Islet precursor cell (in vitro differentiated cells): ENCODE data around the gene PTPN4.

Experiments
- DNase-seq: peaks from one replicate; pipeline ENCODE4 v3.0.0-alpha.2; 2018

PTPN4 gene

DNA sequence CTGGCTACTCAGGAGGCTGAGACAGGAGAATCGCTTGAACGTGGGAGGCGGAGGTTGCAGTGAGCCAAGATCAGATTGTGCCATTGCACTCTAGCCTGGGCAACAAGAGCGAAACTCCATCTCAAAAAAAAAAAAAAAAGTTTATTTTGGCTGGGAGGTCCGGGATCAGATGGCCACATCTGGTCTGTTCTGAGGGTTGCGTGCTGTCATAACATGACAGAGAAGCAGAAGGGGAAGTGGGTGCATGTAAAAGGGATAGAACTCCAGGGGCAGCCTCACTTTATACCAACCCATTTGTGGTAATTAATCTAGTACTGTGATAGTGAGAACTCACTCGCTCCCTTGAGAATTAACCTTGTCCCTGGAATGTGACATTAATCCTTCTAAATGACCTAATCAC is 101.2 kb downstream of the PTPN4 start:
- no peak for DNase-seq

DNA sequence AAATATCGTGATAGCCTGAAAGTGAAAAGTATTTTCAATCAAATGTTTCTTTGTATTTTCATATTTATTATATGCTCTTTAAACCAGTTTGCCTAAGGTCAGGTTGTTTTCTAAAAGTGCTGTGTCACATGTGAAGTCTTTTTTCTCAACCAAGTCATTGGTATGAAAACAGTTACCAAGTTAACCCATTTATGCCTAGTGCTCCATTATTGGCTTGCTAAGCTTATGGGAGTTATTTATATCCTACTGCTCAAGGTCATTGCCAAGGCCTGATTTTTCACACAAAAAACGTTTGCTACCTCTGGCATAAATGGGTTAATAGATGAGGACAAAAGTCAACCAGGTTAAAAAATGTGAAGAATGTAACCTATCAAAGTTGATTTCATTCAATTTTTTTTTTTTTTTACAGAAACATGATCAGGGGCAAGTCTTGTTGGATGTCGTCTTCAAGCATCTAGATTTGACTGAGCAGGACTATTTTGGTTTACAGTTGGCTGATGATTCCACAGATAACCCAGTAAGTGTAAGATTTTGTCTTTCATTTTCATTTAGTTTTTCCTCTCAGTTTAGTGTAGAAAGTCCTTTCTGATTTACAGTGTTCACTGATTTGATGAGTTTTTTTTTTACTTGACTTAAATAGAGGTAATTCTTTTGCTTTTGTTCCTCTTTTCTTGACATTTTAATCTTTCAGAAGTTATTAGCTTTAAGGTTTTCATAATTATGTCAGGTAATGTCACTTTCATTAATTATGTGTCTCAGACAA is 102.6 kb downstream of the PTPN4 start:
- DNase-seq = no peak

DNA sequence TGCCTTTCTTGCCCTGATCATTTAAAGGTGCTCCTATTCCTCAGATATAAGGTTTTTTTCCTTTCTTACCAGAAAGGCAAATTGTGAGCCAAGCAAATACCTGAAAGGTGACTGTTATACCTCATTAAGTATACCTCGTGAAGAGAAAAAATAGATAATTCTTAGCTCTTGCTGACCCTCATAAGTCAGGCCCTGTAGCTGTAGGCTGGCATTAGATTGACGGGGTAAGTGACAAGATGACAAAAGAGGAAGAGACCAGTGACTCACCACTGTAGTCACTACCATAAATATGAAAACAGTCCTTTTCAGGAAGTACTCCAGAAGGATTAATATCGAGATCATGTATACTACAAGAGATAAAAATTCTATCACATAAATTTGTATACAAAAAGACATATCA is 104.6 kb downstream of the PTPN4 start:
- DNase-seq = no peak

DNA sequence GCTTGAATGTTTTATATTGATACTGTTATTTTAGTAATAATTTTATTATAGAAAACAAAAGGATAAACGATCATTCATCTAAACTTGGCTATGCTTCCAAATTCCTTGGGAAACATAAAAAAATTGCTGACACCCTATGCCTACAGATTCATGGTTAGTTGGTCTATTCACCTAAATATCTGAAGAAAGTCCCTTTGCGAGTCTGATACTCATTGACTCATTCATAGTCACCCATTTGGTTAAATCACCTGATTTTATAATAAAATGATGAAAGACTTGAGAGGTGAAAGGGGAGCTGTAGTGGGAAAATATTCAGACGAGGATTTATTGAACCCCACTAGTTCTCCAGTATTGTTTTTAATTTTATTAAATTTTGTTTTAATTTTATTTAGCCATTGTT is 112.0 kb downstream of the PTPN4 start:
- no peak for DNase-seq

DNA sequence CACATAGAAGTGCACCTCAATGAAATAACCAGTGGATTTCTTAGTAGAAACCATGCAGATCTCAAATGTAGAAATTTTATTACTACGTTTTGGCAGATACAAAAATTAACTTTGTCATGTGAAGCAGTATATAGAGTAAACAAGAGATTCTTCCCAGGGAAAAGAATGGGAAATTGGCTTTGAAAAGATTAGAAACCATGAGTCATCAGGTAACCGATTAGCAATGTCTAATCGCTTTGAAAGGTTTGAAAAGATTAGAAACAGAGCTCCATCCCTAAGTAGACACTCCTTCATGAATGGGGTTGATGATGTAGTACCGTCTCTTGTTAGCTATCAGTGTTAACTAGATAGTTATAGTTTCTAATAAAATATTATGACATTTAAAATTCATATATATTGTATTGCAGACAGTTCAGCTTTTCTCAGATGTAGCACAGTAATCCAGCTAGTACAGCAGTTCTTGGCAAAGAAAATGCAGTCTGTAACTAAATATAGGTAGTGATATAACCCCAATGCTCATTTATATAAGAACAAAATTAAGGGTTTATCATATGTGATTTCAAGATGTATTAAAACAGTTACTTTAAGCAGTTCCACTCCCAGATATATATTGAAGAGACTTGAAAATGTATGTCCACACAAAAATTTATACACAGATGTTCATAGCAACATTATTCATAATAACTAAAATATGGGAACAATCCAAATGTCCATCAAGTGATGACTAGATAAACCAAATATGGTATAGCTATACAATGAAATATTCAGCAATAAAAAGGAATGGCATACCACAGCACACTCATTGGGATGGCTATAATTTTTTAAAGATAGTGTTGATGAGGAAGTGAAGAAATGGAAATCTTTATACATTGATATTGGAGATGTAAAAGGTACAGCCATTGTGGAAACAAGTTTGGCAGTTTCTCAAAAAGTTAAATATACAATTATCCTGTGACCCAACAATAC is 113.9 kb downstream of the PTPN4 start:
- no peak for DNase-seq

DNA sequence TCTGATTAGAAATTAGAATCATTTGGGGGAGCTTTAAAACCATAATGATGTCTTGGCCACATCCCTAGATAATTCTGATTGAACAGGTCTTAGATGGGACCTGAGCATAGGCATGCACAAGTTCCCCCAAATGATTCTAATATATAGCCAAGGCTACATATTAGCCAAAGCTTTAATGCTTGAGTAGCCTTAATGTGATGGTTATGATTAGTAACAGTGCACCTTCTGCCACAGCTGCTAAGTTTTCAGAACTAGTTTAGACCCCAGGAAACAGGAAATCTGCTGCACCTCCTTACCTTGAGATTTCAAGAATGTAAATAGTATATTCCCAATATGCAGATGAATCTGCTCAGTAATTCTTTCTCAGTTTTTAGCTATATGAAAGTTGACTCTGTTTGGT is 119.8 kb downstream of the PTPN4 start:
- DNase-seq = no peak

DNA sequence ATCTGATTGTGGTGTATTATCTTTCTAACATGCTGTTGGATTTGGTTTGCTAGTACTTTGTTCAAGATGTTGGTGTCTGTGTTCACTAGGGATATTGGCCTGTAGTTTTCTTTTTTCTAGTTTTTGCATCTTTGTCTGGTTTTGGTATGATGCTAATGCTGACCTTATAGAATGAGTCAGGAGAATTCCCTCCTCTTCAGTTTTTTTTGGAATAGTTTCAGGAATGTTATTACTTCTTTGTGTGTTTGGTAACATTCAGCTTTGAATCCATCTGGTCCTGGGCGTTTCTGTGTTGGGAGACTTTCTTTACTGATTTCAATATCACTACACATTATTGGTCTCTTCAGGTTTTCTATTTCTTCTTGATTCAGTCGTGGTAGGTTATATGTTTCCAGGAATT is 129.0 kb downstream of the PTPN4 start:
- no peak for DNase-seq

DNA sequence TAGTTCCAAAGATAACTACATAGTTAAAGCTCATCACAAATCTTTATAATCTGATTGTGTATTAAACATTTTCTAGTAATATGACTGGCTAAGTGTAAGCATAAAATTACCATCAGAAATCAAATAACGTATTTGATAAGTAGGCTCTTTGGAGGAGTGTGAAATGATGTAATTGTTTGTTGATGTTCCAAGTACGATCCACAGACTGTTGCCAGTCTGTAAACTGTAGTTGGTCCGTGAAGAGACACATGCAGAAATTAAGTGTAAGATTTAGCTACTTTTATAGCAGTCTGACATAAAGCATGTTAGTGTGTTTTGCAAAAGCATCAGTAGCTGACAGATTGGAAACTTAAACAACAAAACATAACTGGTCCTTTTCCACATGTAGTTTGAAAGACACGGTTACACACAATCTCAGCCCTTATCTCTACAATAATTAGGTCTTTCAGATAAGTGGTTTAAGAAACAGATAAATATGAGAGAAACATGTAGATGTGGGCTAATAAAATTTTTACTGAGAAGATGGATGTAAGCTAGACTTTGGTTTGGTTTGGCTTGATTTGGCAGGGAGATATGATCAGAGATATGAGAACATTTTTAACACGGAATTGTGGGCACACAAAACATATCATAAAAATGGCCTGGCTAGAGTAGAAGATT is 138.1 kb downstream of the PTPN4 start:
- no peak for DNase-seq

DNA sequence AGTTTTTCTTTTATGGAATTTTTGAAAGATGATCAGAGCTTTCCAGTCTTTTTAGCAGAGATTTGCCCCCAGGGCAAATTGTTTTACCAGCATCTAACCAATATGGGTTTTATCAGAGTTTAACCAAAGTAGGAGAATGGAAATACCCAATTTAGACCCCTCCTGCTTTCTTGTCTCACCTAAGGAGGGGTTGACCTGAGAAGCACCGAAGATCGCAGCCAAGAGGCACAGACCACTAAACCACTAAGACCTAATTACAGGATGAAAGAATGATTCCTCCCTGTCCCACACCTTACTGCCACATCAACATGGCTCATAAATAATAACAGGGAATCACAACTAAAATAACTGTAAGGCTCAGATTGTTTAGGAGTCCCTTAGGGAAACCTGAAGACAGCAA is 141.3 kb downstream of the PTPN4 start:
- DNase-seq = no peak

DNA sequence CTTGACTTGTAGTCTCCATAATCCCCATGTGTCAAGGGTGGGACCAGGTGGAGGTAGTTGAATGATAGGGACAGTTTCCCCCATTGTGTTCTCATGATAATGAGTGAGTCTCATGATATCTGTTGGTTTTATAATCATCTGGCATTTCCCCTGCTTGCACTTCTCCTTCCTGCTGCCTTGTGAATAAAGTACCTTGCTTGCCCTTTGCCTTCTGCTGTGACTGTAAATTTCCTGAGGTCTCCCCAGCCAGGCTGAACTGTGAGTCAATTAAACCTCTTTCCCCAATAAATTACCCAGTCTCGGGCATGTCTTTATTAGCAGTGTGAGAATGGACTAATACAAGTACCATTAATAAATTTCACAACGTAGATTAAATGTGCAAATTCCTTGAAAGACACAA is 150.8 kb downstream of the PTPN4 start:
- DNase-seq = no peak

DNA sequence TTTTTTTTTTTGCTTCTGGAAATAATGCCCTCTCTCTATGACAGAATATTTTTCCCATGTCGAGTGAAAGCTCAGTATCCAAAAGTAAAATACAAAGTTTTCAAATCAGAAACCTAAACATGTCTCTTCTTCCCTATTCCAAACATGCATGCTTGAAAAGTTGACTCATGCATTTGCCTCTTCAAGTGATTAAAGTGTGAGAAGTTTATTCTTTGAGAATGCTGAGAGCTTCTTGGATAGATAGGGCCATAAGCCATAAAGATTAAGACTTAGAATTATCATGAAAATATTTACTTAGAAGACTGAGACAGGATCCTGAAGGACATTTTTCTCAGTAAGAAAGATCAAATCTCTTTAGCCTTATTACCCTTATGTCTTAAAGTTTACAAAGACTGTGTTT is 154.5 kb downstream of the PTPN4 start:
- DNase-seq = no peak

DNA sequence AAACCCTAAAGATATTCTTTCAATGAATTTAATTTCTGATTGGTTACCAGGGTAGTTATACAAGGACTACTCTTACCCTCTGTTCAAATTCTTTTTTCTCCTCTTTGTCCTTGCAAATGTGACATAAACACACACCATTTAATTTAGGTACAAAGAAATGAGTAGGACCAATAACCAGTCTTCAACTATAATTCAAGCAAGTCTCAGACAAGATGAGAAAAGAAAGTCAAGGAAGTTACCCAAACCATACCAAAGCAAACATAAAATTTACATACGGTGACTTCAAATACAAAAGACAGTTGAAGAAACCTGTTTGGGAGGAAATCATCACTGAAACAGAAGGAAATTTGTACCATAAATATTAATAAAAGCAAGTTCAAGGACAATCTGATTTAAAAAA is 162.1 kb downstream of the PTPN4 start:
- no peak for DNase-seq

DNA sequence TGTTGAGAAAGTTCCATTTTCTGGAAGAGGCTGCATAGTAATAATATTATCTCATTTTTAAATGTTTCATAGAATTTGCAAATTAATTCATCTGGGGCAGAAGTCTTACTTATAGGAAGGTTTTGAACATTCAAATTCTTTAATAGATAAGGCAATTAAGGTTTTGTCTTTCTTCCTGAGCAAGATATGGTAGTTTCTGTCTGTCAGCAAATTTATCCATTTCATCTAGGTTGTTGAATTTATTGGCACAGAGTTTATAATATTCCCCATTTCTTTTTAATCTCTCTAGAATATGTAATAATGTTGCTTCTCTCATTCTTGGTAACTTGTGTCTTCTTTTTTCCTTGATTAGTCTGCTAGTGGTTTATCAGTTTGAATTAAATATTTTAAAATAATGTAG is 163.0 kb downstream of the PTPN4 start:
- no peak for DNase-seq

DNA sequence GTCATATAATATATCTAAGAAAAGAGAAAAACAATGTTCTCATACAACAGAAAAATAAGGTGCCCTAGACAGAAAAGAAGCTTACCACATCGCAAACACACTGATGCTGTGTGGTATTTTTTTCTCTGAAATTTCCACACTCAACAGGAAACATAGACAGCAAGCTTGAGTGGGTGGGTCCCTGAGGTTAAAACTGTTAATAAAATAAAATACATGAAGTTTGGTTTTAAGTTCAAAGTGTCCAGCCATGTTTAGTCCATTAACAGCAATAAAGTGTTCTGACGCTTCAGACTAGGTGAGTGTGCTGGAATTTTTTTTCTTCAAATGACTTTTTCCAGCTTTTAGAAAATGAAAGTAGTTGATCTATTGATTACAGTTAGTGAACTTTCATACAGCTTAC is 169.8 kb downstream of the PTPN4 start:
- no peak for DNase-seq

DNA sequence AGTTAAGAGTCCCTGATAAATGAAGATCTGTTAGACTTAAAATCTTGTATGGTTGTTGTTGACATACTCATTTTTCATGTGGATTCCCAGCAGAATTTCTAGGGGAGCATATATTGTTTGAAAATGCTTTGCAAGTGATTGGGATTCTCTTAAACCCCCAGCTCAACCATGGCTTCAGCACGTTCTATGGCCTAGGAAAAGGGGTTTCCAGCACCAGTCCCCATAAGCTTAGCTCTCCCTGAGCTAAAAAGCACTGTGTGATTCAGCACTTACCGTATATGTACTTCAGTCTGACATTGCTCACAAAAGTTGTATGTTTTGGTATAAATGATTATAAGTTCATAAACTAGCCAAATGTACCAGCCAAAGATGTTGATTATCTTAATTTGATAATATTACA is 173.1 kb downstream of the PTPN4 start:
- no peak for DNase-seq

DNA sequence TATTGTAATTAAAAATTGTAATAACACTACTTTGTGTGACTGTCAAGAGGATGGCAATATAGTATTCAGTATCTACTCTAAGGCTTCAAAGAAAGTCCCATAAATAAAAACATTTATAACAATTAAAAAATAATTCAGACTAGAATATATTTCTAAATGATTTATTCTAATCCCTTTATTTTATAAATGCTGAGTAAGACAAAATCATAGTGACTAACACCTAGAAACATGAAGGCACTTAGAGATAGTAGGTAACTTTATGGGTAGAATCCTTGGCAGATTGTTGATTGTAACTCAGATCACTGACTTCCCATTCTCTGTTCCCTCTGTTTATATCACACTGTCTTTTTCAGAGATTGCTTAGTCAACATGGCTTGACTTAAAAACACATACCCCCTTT is 174.6 kb downstream of the PTPN4 start:
- no peak for DNase-seq

DNA sequence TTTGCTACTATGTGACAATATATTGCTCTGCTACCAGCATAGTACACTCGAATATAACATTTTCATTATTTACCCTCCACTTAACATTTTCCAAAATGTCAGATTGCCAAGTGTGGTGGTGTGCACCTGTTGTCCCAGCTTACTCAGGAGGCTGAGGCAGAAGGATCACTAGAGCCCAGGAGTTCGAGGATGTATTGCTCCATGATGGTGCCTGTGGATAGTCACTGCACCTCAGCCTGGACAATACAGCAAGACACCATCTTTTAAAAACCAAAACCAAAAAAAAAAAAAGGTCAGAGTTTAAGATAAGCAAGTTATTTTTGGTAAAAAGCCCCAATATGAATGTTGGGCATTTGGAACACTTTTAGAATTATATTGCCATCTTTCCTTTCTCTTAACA is 178.0 kb downstream of the PTPN4 start:
- DNase-seq = no peak

DNA sequence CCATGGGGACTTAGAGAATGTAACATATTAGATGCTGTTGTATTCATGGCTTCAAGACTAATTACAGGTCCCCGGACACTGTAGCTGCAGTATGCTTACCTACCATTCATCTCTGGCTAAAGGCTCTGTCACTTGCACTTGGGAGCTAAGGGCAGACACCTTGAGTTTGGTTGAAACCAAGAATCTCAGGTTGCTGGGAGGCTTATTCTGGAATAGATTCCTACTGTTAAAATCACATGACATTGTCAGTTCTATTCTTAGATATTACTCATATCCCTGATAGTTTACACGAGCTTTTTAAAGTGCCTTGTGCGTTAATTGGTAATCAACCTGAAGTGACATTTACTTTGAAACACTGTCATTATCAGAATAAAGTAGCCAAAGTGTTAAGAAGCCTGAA is 180.2 kb downstream of the PTPN4 start:
- DNase-seq = no peak

DNA sequence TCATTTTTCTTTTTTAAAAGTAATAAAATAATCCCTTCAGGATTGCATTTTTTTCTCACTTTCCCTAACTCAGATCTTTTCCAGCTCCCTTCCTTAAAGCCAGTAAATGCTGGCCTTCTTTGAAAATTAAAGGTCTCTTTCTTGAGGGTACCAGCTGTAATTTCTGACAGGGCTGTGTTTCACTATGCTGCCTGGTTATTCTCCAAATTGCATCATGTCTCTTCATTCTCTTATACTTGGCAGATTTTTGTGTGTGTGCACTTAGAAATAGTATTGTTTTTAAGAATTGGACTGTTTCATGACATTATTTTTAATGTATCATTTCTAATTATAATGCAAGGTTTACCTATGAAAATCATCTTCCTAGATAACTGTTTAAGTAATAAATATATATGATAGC is 181.1 kb downstream of the PTPN4 start:
- DNase-seq = no peak

DNA sequence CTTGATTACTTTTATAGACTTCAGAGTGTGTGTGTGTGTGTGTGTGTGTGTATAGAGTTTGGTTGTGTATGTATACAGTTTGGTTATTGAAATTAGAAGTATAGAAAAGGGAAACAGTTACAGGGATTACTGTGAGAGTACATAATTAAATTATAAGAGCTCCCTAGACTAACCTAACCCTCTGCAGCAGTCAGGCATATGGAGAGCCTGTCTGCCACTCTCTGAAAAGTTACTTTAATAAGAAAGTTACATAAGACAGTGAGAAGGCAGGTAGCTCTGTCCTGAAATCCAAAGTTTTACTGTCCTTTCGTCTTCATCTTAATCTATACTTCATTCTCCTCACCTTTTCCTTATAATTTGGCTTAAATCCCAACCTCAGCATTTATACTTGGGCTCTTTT is 181.7 kb downstream of the PTPN4 start:
- no peak for DNase-seq

DNA sequence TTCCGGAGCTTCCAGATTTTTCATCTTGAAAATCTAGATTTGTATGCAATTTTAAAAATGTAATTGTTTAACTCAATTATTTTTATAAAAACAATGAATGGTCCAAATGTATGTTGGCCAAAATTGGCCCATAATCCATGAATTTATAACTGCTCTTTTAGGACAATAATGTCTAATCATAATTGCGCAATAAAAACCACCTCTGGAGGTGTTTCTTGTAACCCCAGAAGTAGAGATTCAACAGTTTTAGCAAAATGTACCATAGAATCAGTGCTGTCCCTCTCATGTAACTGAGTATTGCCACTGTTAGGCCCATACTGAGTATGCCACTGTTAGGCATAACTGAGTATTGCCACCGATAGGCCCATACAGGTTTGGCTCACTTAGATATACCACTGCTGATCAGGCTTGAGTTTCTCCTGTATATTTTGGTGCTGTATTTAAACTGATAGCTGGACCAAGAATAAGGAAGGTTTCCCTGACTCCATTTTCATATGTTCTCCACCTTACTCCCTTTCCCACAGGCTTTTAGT is 182.3 kb downstream of the PTPN4 start:
- no peak for DNase-seq

DNA sequence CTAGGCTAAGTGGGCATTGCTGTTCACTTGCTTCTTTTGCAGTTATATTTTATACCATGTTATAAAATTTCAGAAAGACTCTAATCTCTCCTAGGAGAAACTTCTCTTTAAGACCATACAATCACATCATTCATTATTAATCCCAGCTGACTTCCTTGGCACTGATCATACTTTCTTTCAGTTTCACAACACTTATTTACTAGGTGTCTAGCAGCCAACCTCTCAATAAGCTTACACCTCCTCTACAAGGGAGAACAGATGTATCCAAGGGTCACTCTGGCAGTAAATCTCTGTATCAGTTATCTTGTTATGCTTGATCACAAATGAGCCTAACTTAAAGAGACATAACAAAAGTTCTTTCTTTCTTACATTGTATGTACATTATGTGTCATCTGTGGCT is 183.3 kb downstream of the PTPN4 start:
- DNase-seq = no peak

DNA sequence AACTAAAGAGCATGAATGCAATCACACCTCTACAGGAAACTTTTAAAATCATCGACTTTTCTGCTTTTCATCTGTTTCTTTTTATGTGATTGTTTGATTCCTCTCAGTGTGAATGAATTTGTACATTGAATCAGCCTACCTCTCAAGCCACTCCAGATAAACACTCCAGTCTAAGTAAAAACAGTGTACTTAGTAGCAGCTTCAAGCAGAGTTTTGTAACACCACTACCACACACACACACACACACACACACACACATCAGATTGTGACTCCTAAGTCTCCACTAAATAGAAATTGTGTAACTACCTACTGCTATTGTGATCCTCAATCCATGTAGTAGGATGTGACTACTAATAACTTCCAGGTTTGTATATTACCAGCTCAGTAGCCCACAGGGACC is 187.8 kb downstream of the PTPN4 start:
- DNase-seq = no peak

DNA sequence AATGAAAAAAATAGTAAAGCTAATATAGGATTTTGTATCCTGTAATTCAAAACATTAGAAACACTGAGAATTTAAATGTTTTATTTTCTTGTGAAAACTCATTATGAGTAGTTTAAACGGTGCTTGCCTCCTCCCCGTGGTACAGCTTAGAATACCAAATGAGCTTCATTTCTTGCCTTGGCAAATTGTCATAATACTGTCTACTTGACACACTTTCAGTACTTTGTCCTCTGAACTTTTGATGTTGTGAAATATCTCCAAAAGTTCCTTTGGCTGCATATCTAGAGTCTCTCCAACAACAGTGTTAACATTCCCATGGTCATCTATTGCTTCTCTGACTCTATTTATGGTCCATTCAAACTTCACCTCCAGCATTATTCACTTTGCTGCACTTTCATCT is 191.2 kb downstream of the PTPN4 start:
- DNase-seq = no peak
